OCI-LY7 (cell line): ENCODE data around the gene SCYGR1. TPM values are rescaled to one million over a fixed set of nuclear protein-coding genes. Genes with fewer than 3 reads are reported as not detected.

Source experiments
- BruUV-seq: library from RNA; stranded (reverse); fragments of 400-500 nt; replicated peaks from 2 replicates; lab custom pipeline; 2021; lab: Mats Ljungman, UMichigan
- CTCF ChIA-PET: fragments of 300-600 bp; sonication (Branson Sonifier 250); formaldehyde crosslinking; loops from one replicate; lab custom pipeline; 2022; ENCODE audit warnings: antibody characterized with exemption; ENCODE audit not compliant: unreplicated experiment; lab: Charles Lee
- POLR2A ChIA-PET: fragments of 300-600 bp; sonication (Branson Sonifier 250); formaldehyde crosslinking; loops from one replicate; lab custom pipeline; 2022; ENCODE audit warnings: antibody characterized with exemption; lab: Charles Lee
- DNase-seq: peaks from one replicate; pipeline ENCODE4 v3.0.0-alpha.2; 2015; ENCODE audit warnings: low spot score
- H2AFZ ChIP-seq: fragments of 200-600 bp; sonication (generic), shearing (Covaris generic); 2 replicates; pipeline ENCODE4 v1.6.1; 2014; ENCODE audit warnings: mild to moderate bottlenecking, antibody characterized with exemption, low read length, moderate library complexity
- H3K27ac ChIP-seq: fragments of 200-600 bp; sonication (generic); 2 replicates; pipeline ENCODE4 v1.5.1; 2014; ENCODE audit warnings: mixed run types, low read depth, mild to moderate bottlenecking, moderate library complexity, low read length, inconsistent platforms; ENCODE audit not compliant: poor library complexity, severe bottlenecking
- H3K36me3 ChIP-seq: fragments of 200-600 bp; sonication (generic); 2 replicates; pipeline ENCODE4 v1.6.1; 2014; ENCODE audit warnings: mild to moderate bottlenecking, antibody characterized with exemption, low read length, moderate library complexity, mixed read lengths; ENCODE audit not compliant: insufficient read depth
- H3K4me1 ChIP-seq: fragments of 200-600 bp; sonication (generic); 2 replicates; pipeline ENCODE4 v1.5.1; 2014; ENCODE audit warnings: mild to moderate bottlenecking, low read length; ENCODE audit not compliant: insufficient read depth, poor library complexity, severe bottlenecking
- H3K4me2 ChIP-seq: fragments of 200-600 bp; sonication (generic); 2 replicates; pipeline ENCODE4 v1.6.1; 2014; ENCODE audit warnings: mild to moderate bottlenecking, low read length
- H3K4me3 ChIP-seq: fragments of 200-600 bp; sonication (generic); 2 replicates; pipeline ENCODE4 v1.5.1; 2014; ENCODE audit warnings: mild to moderate bottlenecking, low read depth, low read length; ENCODE audit not compliant: poor library complexity, severe bottlenecking
- H3K79me2 ChIP-seq: fragments of 200-600 bp; sonication (generic); 2 replicates; pipeline ENCODE4 v1.6.1; 2016; ENCODE audit warnings: low read depth, mild to moderate bottlenecking, low read length, moderate library complexity, mixed read lengths; ENCODE audit not compliant: insufficient read depth
- H3K9me2 ChIP-seq: fragments of 200-600 bp; sonication (generic); 2 replicates; pipeline ENCODE4 v1.6.1; 2016; ENCODE audit warnings: mild to moderate bottlenecking, low read length, mixed read lengths; ENCODE audit not compliant: insufficient read depth
- H3K9me3 ChIP-seq: fragments of 200-600 bp; sonication (generic); 2 replicates; pipeline ENCODE4 v1.6.1; 2014; ENCODE audit warnings: mild to moderate bottlenecking, mixed run types, low read length, mixed read lengths
- H4K20me1 ChIP-seq: fragments of 200-600 bp; sonication (generic); 2 replicates; pipeline ENCODE4 v1.6.1; 2014; ENCODE audit warnings: mild to moderate bottlenecking, antibody characterized with exemption, low read length, moderate library complexity, mixed read lengths; ENCODE audit not compliant: insufficient read depth
- EZH2phosphoT487 ChIP-seq: fragments of 200-600 bp; sonication (generic); IDR thresholded peaks from 2 replicates; pipeline ENCODE4 v1.6.1; 2018; ENCODE audit warnings: low read depth, borderline replicate concordance, mild to moderate bottlenecking, mixed run types, antibody characterized with exemption, low read length, moderate library complexity, mixed read lengths
- intact Hi-C: fragments of 100-400 bp; cut with micrococcal nuclease; formaldehyde crosslinking; loops from one replicate; pipeline ENCODE4 v1.10.0; 2022; ENCODE audit not compliant: unreplicated experiment
- total RNA-seq, 2 experiments: library from RNA; depleted of rRNA in 1 of 2; stranded (reverse); fragments of >200 nt in 1 of 2; shearing (Covaris generic) in 1 of 2; gene quantifications; 2 replicates each; pipeline ENCODE4 v1.2.3, GENCODE V29; 2014 to 2022
- TF ChIP-seq, protein P1 (sequence below): fragments of 200-600 bp; sonication (generic); conservative IDR thresholded peaks from 2 replicates; pipeline ENCODE4 v1.5.1; 2014; ENCODE audit warnings: mild to moderate bottlenecking, antibody characterized with exemption, low read length, moderate library complexity, mixed read lengths

Gene SCYGR1
- total RNA-seq, 2 experiments from 2014 or later: not detected

DNA sequence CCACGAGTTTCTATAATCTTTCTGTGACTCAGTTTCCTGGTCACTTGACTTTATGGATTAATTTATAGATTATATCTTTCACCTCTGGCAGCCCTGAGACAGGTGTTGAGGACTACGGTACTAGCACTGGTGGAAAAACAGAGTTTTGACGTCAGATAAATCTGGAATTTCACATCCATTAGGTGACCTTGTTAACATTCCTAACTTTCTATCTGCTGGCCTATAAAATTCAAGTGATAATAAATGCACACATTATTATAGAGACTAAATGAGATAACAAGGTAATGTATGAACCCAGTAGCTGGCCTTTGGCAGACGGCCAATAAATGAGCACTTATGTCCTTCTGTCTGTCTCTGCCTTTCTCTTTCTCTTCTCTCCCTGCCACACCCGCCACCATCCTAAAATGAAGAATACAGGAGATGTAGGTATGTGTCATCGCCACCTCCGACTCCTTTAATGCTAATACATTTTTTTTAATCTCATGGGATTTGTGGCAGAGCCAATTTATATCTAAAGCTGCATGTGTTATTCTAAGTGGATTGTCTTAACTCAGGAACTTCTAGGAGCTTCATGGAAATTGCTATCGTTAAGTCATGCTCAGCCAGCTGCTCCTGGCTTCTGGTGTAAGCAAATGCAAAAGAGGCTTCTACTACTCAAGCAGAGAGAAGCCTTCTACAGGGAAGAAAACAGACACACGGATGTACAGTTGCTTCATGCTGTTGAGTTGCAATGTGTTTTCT is 10.9 kb downstream of the SCYGR1 start:
- no peaks in the 10 kb centered on the region for H4K20me1 ChIP-seq
- intact Hi-C loops: no loop called here
- no peak overlapping the region for H2AFZ ChIP-seq
- H3K9me2 ChIP-seq: no peaks in the 10 kb centered on the region
- TF ChIP-seq EZH2phosphoT487: no peak
- TF ChIP-seq, protein P1, sequence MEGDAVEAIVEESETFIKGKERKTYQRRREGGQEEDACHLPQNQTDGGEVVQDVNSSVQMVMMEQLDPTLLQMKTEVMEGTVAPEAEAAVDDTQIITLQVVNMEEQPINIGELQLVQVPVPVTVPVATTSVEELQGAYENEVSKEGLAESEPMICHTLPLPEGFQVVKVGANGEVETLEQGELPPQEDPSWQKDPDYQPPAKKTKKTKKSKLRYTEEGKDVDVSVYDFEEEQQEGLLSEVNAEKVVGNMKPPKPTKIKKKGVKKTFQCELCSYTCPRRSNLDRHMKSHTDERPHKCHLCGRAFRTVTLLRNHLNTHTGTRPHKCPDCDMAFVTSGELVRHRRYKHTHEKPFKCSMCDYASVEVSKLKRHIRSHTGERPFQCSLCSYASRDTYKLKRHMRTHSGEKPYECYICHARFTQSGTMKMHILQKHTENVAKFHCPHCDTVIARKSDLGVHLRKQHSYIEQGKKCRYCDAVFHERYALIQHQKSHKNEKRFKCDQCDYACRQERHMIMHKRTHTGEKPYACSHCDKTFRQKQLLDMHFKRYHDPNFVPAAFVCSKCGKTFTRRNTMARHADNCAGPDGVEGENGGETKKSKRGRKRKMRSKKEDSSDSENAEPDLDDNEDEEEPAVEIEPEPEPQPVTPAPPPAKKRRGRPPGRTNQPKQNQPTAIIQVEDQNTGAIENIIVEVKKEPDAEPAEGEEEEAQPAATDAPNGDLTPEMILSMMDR: no peak
- H3K27ac ChIP-seq: no peak overlapping the region
- ChIA-PET POLR2A (interaction anchor here (0.6 kb wide), 1 partner anchor 1995 kb away, joined by 3 read pairs; no protein-coding TSS in a partner anchor), CTCF (no interaction called here)
- H3K4me3 ChIP-seq: no peak overlapping the region
- H3K36me3 ChIP-seq: no peaks in the 10 kb centered on the region
- no peak for DNase-seq
- no peak overlapping the region for H3K4me2 ChIP-seq
- no peaks in the 10 kb centered on the region for H3K79me2 ChIP-seq
- H3K9me3 ChIP-seq: no peaks in the 10 kb centered on the region
- no peaks in the 10 kb centered on the region for H3K4me1 ChIP-seq
- BruUV-seq: no TSS peak

DNA sequence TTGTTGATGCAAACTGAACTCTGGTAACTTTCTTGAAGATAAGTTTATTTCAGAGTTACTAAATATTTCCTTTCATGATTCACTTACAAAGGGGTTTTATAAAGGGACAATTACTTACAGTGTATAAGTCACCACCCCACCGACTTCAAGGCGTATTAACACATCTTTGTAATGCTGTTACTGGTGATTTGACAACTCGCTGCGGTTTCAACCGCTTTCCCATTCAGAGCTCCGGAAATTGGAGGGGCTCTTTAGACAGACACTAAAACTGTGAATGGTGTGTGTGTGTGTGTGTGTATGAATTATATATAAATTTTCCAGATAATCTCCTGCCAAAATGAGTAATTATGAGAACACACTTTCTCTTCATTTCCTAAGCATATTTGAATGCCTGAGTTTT is 13.6 kb downstream of the SCYGR1 start:
- Histone ChIP-seq H2AFZ (no peak overlapping the region), H3K79me2 (no peaks in the 10 kb centered on the region), H3K4me3 (no peak overlapping the region), H3K4me2 (no peak overlapping the region), H3K4me1 (no peaks in the 10 kb centered on the region), H3K27ac (no peak overlapping the region), H3K36me3 (no peaks in the 10 kb centered on the region), H3K9me3 (no peaks in the 10 kb centered on the region), H3K9me2 (no peaks in the 10 kb centered on the region), H4K20me1 (no peaks in the 10 kb centered on the region)
- ChIA-PET CTCF (no interaction called here), POLR2A (interaction anchor here (0.6 to 0.7 kb wide), 4 partner anchors 18 to 316 kb away, joined by 3 to 9 read pairs (median 3); no protein-coding TSS in a partner anchor)
- TF ChIP-seq, protein P1: no peak
- TF ChIP-seq EZH2phosphoT487: no peak
- intact Hi-C loops: no loop called here
- no peak for DNase-seq
- no TSS peak for BruUV-seq

DNA sequence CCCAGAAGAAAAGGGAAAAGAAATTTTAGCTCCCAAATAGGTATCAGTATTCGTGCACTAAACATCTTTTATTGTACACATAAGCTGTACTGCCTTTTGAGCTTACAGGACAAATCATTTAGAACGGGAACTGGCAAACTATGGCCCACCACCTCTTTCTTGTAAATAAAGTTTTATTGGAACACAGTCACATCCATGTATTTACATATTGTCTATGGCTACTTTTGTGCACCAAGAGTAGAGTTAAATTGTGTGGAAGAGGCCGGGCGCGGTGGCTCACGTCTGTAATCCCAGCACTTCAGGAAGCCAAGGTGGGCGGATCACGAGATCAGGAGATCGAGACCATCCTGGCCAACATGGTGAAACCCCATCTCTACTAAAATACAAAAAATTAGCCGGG is 14.4 kb downstream of the SCYGR1 start:
- Histone ChIP-seq H2AFZ (no peak overlapping the region), H3K9me3 (no peaks in the 10 kb centered on the region), H3K4me2 (no peak overlapping the region), H3K4me3 (no peak overlapping the region), H3K79me2 (no peaks in the 10 kb centered on the region), H3K27ac (no peak overlapping the region), H3K9me2 (no peaks in the 10 kb centered on the region), H4K20me1 (no peaks in the 10 kb centered on the region), H3K36me3 (no peaks in the 10 kb centered on the region), H3K4me1 (no peaks in the 10 kb centered on the region)
- intact Hi-C loops: no loop called here
- CTCF ChIA-PET: no interaction called here
- TF ChIP-seq, protein P1: no peak
- TF ChIP-seq EZH2phosphoT487: no peak
- POLR2A ChIA-PET: interaction anchor here (0.6 to 0.7 kb wide), 2 partner anchors 25 to 306 kb away, joined by 7 to 9 read pairs; no protein-coding TSS in a partner anchor
- DNase-seq: no peak
- BruUV-seq: no TSS peak
